ENCODE results near the gene NR1I3.

- TF ChIP-seq CTCF (IDR thresholded peaks at IDR 0.05; ENCODE audit: low read depth, low read length) (no peak), EZH2phosphoT487 (IDR thresholded peaks at IDR 0.05; ENCODE audit: low read depth) (no peak)
Measured at GRCh38 chr1:161188381-161188780, 49.6 kb downstream of the NR1I3 start.

Measured in OCI-LY3 (cell line).